Measurements from ENCODE around the gene KAT2B.

The KAT2B gene

DNA sequence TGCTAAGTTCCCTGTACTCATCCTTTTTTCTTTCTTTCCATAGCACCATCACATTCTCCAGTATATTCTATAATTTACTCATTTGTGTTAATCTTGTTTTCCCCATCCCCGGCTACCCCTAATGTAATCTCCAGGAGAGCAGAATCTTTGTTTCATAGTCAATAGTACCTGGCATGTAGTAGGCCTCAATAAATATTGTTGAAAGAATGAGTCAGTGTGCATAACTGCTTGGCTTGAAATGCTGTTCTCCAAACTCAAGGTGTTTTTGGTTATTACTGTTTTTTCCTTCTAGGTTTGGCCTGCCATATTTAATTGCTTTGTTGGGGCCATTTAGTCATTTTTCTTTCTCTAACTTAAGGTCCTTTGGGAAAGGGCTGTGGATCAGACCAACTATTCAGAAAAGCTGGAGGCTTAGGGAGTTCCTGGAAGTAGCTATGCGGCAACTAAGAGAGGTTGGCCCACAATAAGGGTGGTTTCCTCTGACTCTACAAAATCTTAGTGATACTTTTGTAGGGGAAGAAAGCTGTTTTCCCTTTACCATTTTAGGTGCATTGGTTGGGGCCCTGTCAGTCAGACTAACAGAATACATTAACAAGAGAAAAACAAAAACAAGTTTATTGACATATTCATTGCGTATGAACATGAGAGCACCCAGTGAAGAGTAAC, 28.4 kb downstream of the KAT2B start:
- Histone ChIP-seq H4K20me1 (ENCODE audit: insufficient read depth) (no peaks in the 10 kb centered on the region), H3K4me1 (ENCODE audit: low read depth, poor library complexity, severe bottlenecking) (no peaks in the 10 kb centered on the region), H3K4me3 (IDR thresholded peaks at IDR 0.05; ENCODE audit: insufficient read depth, low read depth, low read length) (no peak overlapping the region), H3K9ac (no peak overlapping the region), H3K27ac (no peak overlapping the region), H3K36me3 (ENCODE audit: insufficient read depth) (no peaks in the 10 kb centered on the region), H3K4me2 (no peak overlapping the region), H2AFZ (ENCODE audit: low read depth) (no peak overlapping the region), H3K79me2 (ENCODE audit: insufficient read depth, low read depth) (no peaks in the 10 kb centered on the region), H3K27me3 (ENCODE audit: insufficient read depth, low read depth) (no peaks in the 10 kb centered on the region)
- TF ChIP-seq, protein P1, sequence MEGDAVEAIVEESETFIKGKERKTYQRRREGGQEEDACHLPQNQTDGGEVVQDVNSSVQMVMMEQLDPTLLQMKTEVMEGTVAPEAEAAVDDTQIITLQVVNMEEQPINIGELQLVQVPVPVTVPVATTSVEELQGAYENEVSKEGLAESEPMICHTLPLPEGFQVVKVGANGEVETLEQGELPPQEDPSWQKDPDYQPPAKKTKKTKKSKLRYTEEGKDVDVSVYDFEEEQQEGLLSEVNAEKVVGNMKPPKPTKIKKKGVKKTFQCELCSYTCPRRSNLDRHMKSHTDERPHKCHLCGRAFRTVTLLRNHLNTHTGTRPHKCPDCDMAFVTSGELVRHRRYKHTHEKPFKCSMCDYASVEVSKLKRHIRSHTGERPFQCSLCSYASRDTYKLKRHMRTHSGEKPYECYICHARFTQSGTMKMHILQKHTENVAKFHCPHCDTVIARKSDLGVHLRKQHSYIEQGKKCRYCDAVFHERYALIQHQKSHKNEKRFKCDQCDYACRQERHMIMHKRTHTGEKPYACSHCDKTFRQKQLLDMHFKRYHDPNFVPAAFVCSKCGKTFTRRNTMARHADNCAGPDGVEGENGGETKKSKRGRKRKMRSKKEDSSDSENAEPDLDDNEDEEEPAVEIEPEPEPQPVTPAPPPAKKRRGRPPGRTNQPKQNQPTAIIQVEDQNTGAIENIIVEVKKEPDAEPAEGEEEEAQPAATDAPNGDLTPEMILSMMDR (conservative IDR thresholded peaks at IDR 0.05; ENCODE audit: low read depth, low read length): no peak

- TF ChIP-seq, protein P1 (conservative IDR thresholded peaks at IDR 0.05; ENCODE audit: low read depth, low read length): no peak
- Histone ChIP-seq H3K36me3 (ENCODE audit: insufficient read depth) (no peaks in the 10 kb centered on the region), H3K4me1 (ENCODE audit: low read depth, poor library complexity, severe bottlenecking) (no peaks in the 10 kb centered on the region), H3K4me3 (IDR thresholded peaks at IDR 0.05; ENCODE audit: insufficient read depth, low read depth, low read length) (no peak overlapping the region), H3K79me2 (ENCODE audit: insufficient read depth, low read depth) (no peaks in the 10 kb centered on the region), H3K9ac (no peak overlapping the region), H2AFZ (ENCODE audit: low read depth) (no peak overlapping the region), H3K4me2 (no peak overlapping the region), H3K27ac (no peak overlapping the region), H4K20me1 (ENCODE audit: insufficient read depth) (no peaks in the 10 kb centered on the region), H3K27me3 (ENCODE audit: insufficient read depth, low read depth) (no peaks in the 10 kb centered on the region)
Observed at GRCh38 chr3:20069178-20069532, 28.9 kb downstream of the KAT2B start.

GRCh38 chr3:20071175-20071574, 30.9 kb downstream of the KAT2B start:
- H3K9ac ChIP-seq: no peak overlapping the region
- no peak overlapping the region for H3K4me3 ChIP-seq (IDR thresholded peaks at IDR 0.05; ENCODE audit: insufficient read depth, low read depth, low read length)
- no peaks in the 10 kb centered on the region for H4K20me1 ChIP-seq (ENCODE audit: insufficient read depth)
- no peaks in the 10 kb centered on the region for H3K36me3 ChIP-seq (ENCODE audit: insufficient read depth)
- H2AFZ ChIP-seq (ENCODE audit: low read depth): no peak overlapping the region
- no peaks in the 10 kb centered on the region for H3K79me2 ChIP-seq (ENCODE audit: insufficient read depth, low read depth)
- no peak overlapping the region for H3K27ac ChIP-seq
- H3K27me3 ChIP-seq (ENCODE audit: insufficient read depth, low read depth): no peaks in the 10 kb centered on the region
- H3K4me1 ChIP-seq (ENCODE audit: low read depth, poor library complexity, severe bottlenecking): no peaks in the 10 kb centered on the region
- TF ChIP-seq, protein P1 (conservative IDR thresholded peaks at IDR 0.05; ENCODE audit: low read depth, low read length): no peak
- no peak overlapping the region for H3K4me2 ChIP-seq

DNA sequence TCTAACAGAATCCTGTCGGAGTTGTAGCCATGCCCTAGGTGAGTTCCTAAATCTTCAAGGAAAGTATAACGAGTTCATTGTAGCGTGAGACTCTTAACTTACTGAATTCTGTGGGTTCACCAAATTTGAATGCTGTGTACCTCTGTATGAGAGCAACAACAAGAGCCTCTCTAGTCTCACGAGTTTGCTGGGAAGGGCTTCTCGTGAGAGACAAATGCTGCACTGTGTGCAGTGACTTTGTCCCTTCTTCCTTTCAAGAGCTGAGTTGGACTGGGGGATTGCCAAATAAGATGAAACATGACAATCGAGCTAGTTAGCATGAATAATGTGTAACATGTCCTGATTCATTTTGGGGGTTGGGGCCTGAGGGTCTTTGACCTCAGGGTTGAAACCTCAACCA, 32.2 kb downstream of the KAT2B start:
- Histone ChIP-seq H3K4me1 (ENCODE audit: low read depth, poor library complexity, severe bottlenecking) (no peaks in the 10 kb centered on the region), H3K36me3 (ENCODE audit: insufficient read depth) (no peaks in the 10 kb centered on the region), H3K4me2 (no peak overlapping the region), H3K4me3 (IDR thresholded peaks at IDR 0.05; ENCODE audit: insufficient read depth, low read depth, low read length) (no peak overlapping the region), H3K27me3 (ENCODE audit: insufficient read depth, low read depth) (no peaks in the 10 kb centered on the region), H4K20me1 (ENCODE audit: insufficient read depth) (no peaks in the 10 kb centered on the region), H3K9ac (no peak overlapping the region), H2AFZ (ENCODE audit: low read depth) (no peak overlapping the region), H3K27ac (no peak overlapping the region), H3K79me2 (ENCODE audit: insufficient read depth, low read depth) (no peaks in the 10 kb centered on the region)
- TF ChIP-seq, protein P1 (conservative IDR thresholded peaks at IDR 0.05; ENCODE audit: low read depth, low read length): no peak
